A673 (cell line): ENCODE results near the gene PUM1. TPM values are rescaled to one million over a fixed set of nuclear protein-coding genes. Genes with fewer than 3 reads are reported as not detected.

ENCODE experiments used
- BruUV-seq: library from RNA; stranded (reverse); fragments of 400-500 nt; replicated peaks from 2 replicates; lab custom pipeline; 2021; lab: Mats Ljungman, UMichigan
- CTCF ChIA-PET: fragments of 300-600 bp; sonication (Branson Sonifier 250); formaldehyde crosslinking; loops from one replicate; lab custom pipeline; 2022; ENCODE audit warnings: antibody characterized with exemption; lab: Charles Lee
- POLR2A ChIA-PET: fragments of 300-600 bp; sonication (Branson Sonifier 250); formaldehyde crosslinking; loops from one replicate; lab custom pipeline; 2022; ENCODE audit warnings: antibody characterized with exemption; ENCODE audit not compliant: low non-redundant PET; lab: Charles Lee
- DNase-seq: peaks from one replicate; pipeline ENCODE4 v3.0.0-alpha.2; 2015; ENCODE audit warnings: low spot score
- H3K27ac ChIP-seq: fragments of 200-600 bp; sonication (generic); 2 replicates; pipeline ENCODE4 v1.5.1; 2016; ENCODE audit warnings: mixed run types, low read depth, mild to moderate bottlenecking, mixed read lengths, antibody characterized with exemption, low read length; ENCODE audit not compliant: poor library complexity, severe bottlenecking
- H3K27me3 ChIP-seq: fragments of 200-600 bp; sonication (generic); replicated peaks from 2 replicates; pipeline ENCODE4 v1.6.1; 2017; ENCODE audit warnings: mixed run types, low read depth, mild to moderate bottlenecking, mixed read lengths, antibody characterized with exemption, low read length; ENCODE audit not compliant: insufficient read depth, poor library complexity
- H3K36me3 ChIP-seq: fragments of 200-600 bp; sonication (generic); 2 replicates; pipeline ENCODE4 v1.6.1; 2016; ENCODE audit warnings: mixed run types, mild to moderate bottlenecking, mixed read lengths, antibody characterized with exemption, low read length; ENCODE audit not compliant: insufficient read depth, poor library complexity, severe bottlenecking
- H3K4me1 ChIP-seq: fragments of 200-600 bp; sonication (generic); 2 replicates; pipeline ENCODE4 v1.6.1; 2017; ENCODE audit warnings: mixed run types, mild to moderate bottlenecking, mixed read lengths, antibody characterized with exemption, low read length; ENCODE audit not compliant: insufficient read depth, poor library complexity, severe bottlenecking
- H3K4me3 ChIP-seq: fragments of 200-600 bp; sonication (generic); 2 replicates; pipeline ENCODE4 v1.5.1; 2016; ENCODE audit warnings: low read depth, mixed run types, mild to moderate bottlenecking, mixed read lengths, low read length; ENCODE audit not compliant: poor library complexity, severe bottlenecking
- H3K9me3 ChIP-seq: fragments of 200-600 bp; sonication (generic); 2 replicates; pipeline ENCODE4 v1.6.1; 2016; ENCODE audit warnings: mixed run types, low read depth, mild to moderate bottlenecking, mixed read lengths, antibody characterized with exemption, low read length; ENCODE audit not compliant: poor library complexity, severe bottlenecking
- EZH2 ChIP-seq: fragments of 200-600 bp; sonication (generic); IDR thresholded peaks from 2 replicates; pipeline ENCODE4 v1.6.1; 2017; ENCODE audit warnings: borderline replicate concordance, low read depth, mild to moderate bottlenecking, mixed read lengths, antibody characterized with exemption, low read length; ENCODE audit not compliant: poor library complexity, severe bottlenecking
- intact Hi-C: fragments of 100-400 bp; cut with micrococcal nuclease; formaldehyde crosslinking; loops from one replicate; pipeline ENCODE4 v1.10.0; 2022; ENCODE audit not compliant: unreplicated experiment
- total RNA-seq: library from RNA; stranded (reverse); gene quantifications from 2 replicates; pipeline ENCODE4 v1.2.3, GENCODE V29; 2021
- TF ChIP-seq, protein P1 (sequence below): fragments of 300-800, 200-600 bp; sonication (generic); conservative IDR thresholded peaks from 2 replicates; pipeline ENCODE4 v1.5.1; 2017; ENCODE audit warnings: low read depth, mild to moderate bottlenecking, antibody characterized with exemption, low read length, moderate library complexity, mixed read lengths

Gene PUM1
- total RNA-seq, 1 experiment from 2014 or later: 138 TPM

DNA sequence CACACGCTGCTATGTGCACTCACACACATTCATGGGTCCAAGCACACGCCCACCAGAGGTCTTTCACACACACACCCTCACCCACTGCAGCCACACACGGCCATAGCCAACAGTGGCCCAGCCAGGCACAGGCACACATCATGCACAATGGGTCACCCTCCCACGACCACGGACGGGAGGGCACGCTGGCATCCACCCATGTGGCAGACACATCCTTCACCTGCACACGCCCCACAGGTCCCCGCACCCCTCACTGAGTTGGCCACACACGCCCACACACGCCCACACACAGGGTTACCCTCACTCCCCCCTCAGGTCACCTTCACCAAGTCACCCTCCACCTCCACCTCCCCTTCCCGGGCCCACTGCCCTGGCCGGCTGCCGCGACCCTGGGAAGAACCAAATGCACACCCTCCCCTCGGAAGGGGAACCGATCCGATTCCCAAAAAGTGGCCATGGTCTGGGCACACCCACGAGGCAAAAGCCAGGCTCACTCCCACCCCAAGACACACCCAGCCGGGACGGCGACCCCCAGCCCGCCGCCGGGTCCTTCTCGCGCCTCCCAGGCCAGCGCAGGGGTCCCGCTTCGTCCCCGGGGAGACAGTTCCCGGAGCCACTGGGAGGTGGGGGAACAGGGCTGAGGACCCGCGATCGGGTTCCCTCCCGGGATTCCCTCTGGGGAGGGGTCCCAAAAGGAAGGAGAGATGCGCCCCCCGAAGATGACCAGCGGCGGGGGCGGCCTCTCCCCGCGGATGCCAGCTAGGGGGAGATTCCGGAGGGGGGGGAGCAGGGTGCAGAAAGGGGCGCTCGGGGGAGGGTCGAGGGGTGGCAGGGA lies 157.8 kb downstream of the PUM1 start:
- Histone ChIP-seq H3K27me3 (peaks cover 12% of the 10 kb centered on the region), H3K4me1 (peaks cover 8% of the 10 kb centered on the region), H3K4me3 (peak overlapping the region; percentile 41), H3K36me3 (no peaks in the 10 kb centered on the region), H3K27ac (no peak overlapping the region), H3K9me3 (no peaks in the 10 kb centered on the region)
- CTCF ChIA-PET: interaction anchor here (0.6 kb wide), 1 partner anchor 189 kb away, joined by 8 read pairs; no protein-coding TSS in a partner anchor
- DNase-seq: no peak
- BruUV-seq: no TSS peak
- no peak for TF ChIP-seq EZH2
- TF ChIP-seq, protein P1, sequence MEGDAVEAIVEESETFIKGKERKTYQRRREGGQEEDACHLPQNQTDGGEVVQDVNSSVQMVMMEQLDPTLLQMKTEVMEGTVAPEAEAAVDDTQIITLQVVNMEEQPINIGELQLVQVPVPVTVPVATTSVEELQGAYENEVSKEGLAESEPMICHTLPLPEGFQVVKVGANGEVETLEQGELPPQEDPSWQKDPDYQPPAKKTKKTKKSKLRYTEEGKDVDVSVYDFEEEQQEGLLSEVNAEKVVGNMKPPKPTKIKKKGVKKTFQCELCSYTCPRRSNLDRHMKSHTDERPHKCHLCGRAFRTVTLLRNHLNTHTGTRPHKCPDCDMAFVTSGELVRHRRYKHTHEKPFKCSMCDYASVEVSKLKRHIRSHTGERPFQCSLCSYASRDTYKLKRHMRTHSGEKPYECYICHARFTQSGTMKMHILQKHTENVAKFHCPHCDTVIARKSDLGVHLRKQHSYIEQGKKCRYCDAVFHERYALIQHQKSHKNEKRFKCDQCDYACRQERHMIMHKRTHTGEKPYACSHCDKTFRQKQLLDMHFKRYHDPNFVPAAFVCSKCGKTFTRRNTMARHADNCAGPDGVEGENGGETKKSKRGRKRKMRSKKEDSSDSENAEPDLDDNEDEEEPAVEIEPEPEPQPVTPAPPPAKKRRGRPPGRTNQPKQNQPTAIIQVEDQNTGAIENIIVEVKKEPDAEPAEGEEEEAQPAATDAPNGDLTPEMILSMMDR: no peak
- POLR2A ChIA-PET: interaction anchor here (0.6 kb wide), 1 partner anchor 77 kb away, joined by 3 read pairs; no protein-coding TSS in a partner anchor
- intact Hi-C loops: no loop called here

DNA sequence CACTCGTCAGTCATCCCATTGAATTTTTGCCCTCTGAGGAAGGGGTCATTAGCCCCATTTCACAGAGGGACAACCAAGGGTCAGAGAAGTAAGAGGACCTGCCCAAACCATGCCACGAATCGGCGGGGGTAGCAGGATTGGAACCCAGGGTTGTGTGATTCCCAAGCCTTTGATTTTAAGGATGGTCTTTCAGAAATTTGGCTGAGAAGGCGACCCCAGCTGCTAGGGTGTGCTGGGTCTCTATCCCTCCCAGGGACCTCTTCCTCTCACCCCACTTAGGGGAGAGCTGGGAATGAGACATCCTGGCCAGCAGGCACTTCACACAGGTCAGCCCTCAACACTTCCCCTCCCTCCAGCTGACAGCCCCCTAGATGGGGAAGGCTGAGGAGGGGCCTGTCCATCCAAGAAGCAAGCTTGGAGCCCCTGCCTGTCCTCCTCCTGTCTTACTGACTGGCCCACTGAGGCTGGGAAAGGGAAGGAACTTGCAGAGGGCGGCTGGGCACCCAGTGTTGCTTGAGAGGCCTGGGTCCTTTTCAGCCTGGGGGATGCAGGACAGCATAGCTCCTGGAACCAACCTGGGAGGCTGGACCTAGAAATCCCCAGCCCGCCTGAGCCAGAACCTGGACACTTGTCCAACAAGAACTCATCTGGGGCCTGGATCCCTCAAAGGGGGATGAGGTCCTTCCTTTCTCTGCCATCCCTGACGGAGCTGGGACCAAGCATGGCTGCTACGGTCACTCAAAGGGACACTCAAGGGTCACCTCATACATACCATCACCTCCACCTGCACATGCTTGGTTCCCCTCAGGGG lies 158.7 kb downstream of the PUM1 start:
- Histone ChIP-seq H3K27me3 (peaks cover 12% of the 10 kb centered on the region), H3K4me3 (no peak overlapping the region), H3K9me3 (no peaks in the 10 kb centered on the region), H3K4me1 (peaks cover 8% of the 10 kb centered on the region), H3K36me3 (no peaks in the 10 kb centered on the region), H3K27ac (no peak overlapping the region)
- no peak for DNase-seq
- no peak for TF ChIP-seq EZH2
- TF ChIP-seq, protein P1: no peak
- ChIA-PET POLR2A (interaction anchor here (0.5 to 0.6 kb wide), 2 partner anchors 78 to 158 kb away, joined by 3 read pairs; no protein-coding TSS in a partner anchor), CTCF (no interaction called here)
- BruUV-seq: no TSS peak
- intact Hi-C loops: no loop called here

DNA sequence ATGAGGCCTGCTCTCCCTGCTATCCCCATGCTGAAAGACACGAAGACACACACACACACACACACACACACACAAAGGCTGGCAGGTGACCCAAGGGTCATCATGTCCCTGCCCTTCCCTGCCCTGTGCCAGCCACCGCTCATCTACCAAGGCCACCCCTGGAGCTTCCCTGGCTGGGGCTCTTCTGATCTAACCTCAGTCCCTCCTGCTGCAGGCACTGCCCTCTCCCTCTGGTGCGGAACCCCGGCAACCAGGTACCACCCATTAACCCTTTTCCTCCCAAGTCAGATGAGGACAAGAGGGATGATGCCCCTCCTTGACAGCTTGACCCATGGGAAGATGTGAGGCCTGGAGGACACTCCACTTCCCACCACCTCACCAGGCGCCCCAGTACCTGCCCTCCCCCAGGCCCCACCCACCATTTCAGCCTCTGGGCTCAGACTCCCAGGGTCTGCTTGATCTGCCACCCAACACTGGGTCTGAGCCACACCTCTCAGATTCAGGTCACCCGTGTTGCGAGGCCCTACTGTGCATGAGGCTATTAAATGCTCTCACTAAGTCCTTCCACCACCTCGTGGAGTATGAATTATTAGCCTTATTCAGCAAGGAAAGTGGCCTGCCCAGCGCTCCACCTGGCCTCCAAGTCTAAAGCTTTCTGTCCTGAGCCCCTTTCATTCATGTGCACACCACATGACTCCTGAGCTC lies 159.4 kb downstream of the PUM1 start:
- CTCF ChIA-PET: no interaction called here
- BruUV-seq: no TSS peak

More for the DNA sequence above, 159.4 kb downstream of the PUM1 start:
- POLR2A ChIA-PET: interaction anchor here (0.5 kb wide), 1 partner anchor 159 kb away, joined by 3 read pairs; no protein-coding TSS in a partner anchor
- Histone ChIP-seq H3K4me3 (no peak overlapping the region), H3K36me3 (no peaks in the 10 kb centered on the region), H3K27ac (no peak overlapping the region), H3K4me1 (peaks cover 8% of the 10 kb centered on the region), H3K27me3 (peaks cover 12% of the 10 kb centered on the region), H3K9me3 (no peaks in the 10 kb centered on the region)
- intact Hi-C loops: no loop called here
- TF ChIP-seq, protein P1: no peak
- no peak for TF ChIP-seq EZH2
- no peak for DNase-seq
